Astrocyte of the spinal cord (primary cell): ENCODE data around the gene SOAT1.

Experiments
- DNase-seq: peaks from one replicate; pipeline ENCODE4 v3.0.0; 2011; ENCODE audit warnings: low read depth, low spot score
- H3K4me3 ChIP-seq: 2 replicates; pipeline ENCODE4 v1.5.1; 2011; ENCODE audit warnings: low read depth, mild to moderate bottlenecking, low read length, moderate library complexity
- in situ Hi-C: cut with HindIII; loops from 2 replicates; pipeline ENCODE4 v1.10.0; 2017; ENCODE audit warnings: low sequenced_read_pairs
- TF ChIP-seq, protein P1 (sequence below): IDR thresholded peaks from 2 replicates; pipeline ENCODE4 v1.5.1; 2012; ENCODE audit warnings: low read depth, mild to moderate bottlenecking, low read length, inconsistent platforms

The SOAT1 gene

DNA sequence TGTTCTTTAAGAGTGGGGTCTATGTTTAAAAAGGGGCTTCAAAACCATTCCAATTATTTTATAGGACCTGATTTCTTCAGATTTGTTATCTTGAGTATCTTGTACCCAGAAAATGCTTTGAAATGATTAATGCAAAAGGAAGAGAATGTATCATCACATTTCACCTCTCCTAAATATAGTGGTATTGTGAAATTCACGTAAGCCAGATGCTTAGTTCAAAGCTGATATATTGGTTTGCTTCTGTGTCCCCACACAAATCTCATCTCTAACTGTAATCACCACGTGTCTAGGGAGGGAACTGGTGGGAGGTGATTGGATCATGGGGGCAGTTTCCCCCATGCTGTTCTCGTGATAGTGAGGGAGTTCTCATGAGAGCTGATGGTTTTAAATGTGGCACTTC lies 8.5 kb downstream of the SOAT1 start:
- TF ChIP-seq, protein P1, sequence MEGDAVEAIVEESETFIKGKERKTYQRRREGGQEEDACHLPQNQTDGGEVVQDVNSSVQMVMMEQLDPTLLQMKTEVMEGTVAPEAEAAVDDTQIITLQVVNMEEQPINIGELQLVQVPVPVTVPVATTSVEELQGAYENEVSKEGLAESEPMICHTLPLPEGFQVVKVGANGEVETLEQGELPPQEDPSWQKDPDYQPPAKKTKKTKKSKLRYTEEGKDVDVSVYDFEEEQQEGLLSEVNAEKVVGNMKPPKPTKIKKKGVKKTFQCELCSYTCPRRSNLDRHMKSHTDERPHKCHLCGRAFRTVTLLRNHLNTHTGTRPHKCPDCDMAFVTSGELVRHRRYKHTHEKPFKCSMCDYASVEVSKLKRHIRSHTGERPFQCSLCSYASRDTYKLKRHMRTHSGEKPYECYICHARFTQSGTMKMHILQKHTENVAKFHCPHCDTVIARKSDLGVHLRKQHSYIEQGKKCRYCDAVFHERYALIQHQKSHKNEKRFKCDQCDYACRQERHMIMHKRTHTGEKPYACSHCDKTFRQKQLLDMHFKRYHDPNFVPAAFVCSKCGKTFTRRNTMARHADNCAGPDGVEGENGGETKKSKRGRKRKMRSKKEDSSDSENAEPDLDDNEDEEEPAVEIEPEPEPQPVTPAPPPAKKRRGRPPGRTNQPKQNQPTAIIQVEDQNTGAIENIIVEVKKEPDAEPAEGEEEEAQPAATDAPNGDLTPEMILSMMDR, result no peak
- no peak for DNase-seq
- H3K4me3 ChIP-seq, result no peak overlapping the region
- in situ Hi-C loops, result no loop called here

DNA sequence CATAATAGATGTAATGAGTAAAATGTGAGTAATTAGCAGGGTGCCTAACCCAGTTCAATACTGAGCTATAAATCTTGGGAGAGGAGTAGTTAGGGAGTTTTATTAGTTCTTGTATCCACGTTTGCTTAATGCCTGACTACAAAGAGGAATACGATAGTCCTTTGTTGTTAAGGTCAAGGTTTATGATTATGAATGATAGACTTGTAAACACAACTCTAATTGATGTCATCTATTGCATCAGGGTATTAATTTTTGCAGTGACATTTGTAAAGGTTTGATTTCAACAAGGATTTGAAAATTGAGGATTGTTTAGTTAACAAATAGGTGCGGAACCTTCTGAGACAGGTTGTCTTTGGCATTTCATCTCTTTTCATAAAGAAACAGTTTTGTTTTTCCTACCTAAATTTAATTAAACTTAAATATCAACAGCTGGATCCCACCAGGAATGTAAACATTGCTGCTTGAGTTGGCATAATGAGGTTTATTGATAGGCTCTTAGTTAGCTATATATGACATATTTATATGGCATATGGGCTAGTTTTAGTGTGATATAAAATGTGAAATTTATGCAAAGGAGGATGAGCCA lies 9.7 kb downstream of the SOAT1 start:
- TF ChIP-seq, protein P1, result no peak
- in situ Hi-C loops, result no loop called here
- no peak overlapping the region for H3K4me3 ChIP-seq
- DNase-seq, result no peak

DNA sequence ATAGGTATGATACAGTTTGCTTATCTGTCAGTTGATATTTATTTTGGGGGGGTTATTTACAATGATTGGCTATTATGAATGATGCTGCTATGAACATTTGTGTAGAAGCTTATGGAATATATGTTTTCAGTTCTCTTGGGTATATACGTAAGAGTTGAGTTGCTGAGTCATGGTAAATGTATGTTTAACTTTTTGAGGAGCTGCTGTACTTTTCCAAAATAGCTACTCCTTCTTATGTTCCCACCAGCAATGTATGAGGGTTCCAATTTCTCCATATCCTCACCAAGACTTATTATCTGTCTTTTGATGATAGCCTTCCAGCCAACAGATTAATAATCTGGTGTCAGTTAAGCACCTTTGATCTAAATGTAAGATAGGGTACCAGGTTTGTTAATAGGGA lies 11.9 kb downstream of the SOAT1 start:
- H3K4me3 ChIP-seq, result no peak overlapping the region
- TF ChIP-seq, protein P1, result no peak
- DNase-seq, result no peak
- in situ Hi-C loops, result no loop called here

DNA sequence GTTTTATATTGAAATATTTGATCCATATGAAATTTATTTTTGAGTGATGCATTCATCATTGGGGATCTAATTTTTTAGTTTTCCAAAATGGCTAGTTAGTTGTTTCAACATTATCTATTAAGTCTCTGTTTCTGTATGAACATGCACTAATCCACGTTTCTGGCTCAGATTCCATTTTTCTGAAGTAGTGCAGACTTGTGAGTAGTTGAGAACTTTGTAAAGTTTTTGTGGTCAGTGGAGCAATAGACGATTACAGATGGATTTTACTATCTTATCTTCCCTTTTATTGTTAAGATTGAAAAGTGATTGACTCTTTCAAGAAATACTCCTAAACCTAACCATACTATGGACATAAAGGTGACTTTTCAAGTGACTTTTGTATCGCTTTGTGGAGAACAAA lies 16.7 kb downstream of the SOAT1 start:
- in situ Hi-C loops, result no loop called here
- H3K4me3 ChIP-seq, result no peak overlapping the region
- TF ChIP-seq, protein P1, result no peak
- peak; percentile 63 for DNase-seq

DNA sequence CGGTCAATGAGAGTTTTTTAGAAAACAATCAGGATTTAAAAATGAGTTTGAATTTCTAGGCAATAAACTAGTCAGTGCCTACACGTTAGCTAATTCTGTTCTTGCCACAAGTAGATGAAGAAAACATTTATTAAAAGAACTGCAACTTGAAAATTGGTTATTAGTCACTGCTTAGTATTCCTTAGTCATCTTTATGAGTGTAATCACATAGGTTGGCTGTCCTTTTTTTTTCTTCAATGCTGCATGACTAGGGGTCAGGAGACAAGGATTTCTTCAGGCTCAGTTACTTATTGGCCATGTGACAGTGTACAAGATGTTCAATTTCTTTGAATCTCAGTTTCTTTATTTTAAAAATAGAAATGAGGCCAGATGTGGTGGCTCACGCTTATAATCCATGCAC lies 17.1 kb downstream of the SOAT1 start:
- in situ Hi-C loops, result no loop called here
- DNase-seq, result peak; percentile 76
- TF ChIP-seq, protein P1, result no peak
- no peak overlapping the region for H3K4me3 ChIP-seq

DNA sequence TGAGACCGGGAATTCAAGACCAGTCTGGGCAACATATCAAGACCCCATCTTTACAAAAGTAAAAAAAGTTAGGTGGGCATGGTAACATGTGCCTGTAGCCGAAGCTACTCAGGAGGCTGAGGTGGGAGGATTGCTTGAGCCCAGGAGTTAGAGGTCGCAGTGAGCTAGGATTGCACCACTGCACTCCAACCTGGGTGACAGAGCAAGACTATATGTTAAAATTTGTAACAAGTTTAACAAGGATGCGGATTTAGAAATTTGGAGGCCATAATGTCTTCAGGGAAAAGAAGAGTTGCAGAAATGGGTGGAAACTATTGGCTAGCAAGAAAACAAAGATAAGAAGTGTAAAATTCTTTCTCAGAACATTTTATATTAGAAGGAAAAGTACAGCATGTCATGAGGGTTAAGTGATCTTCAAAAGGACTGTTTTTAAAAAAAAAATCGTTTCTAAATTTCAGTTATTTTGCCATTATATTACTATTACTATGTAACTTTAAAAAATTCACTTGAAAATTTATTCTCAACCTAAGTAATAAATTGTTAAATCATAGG lies 17.6 kb downstream of the SOAT1 start:
- in situ Hi-C loops, result no loop called here
- TF ChIP-seq, protein P1, result no peak
- H3K4me3 ChIP-seq, result no peak overlapping the region
- no peak for DNase-seq
